Activated CD8-positive, alpha-beta T cell treated with anti-CD3 and anti-CD28 coated beads for 36 hours (primary cell): ENCODE results near the gene SNAP23. TPM values are rescaled to one million over a fixed set of nuclear protein-coding genes. Genes with fewer than 3 reads are reported as not detected.

Experiments used
- ATAC-seq: fragments of 200-7000 bp; cut with Tn5 transposase; one replicate; pipeline ENCODE4 v1.10.0; 2021; ENCODE audit warnings: mild to moderate bottlenecking, moderate library complexity
- CTCF ChIA-PET: fragments of 350-600 bp; sonication (Branson Sonifier 250); formaldehyde crosslinking; loops from one replicate; lab custom pipeline; 2021; ENCODE audit warnings: antibody characterized with exemption; lab: Charles Lee
- POLR2A ChIA-PET: fragments of 350-600 bp; sonication (Branson Sonifier 250); formaldehyde crosslinking; loops from one replicate; lab custom pipeline; 2021; ENCODE audit warnings: antibody characterized with exemption; lab: Charles Lee
- DNase-seq: peaks from one replicate; pipeline ENCODE4 v3.0.0-alpha.2; 2020
- H3K27ac Mint-ChIP-seq: one replicate; pipeline ENCODE4 v1.8.0; 2021; ENCODE audit warnings: mild to moderate bottlenecking, mixed read lengths
- H3K27me3 Mint-ChIP-seq: one replicate; pipeline ENCODE4 v1.8.0; 2021; ENCODE audit warnings: mixed read lengths
- H3K36me3 Mint-ChIP-seq: one replicate; pipeline ENCODE4 v1.8.0; 2021; ENCODE audit warnings: low read depth, mixed read lengths
- H3K4me1 Mint-ChIP-seq: one replicate; pipeline ENCODE4 v1.8.0; 2021; ENCODE audit warnings: low read depth, mixed read lengths
- H3K4me3 Mint-ChIP-seq: one replicate; pipeline ENCODE4 v1.8.0; 2021; ENCODE audit warnings: mild to moderate bottlenecking, moderate library complexity, mixed read lengths
- H3K9me3 Mint-ChIP-seq: one replicate; pipeline ENCODE4 v1.8.0; 2021; ENCODE audit warnings: mixed read lengths
- CTCF ChIP-seq: fragments of 200-600 bp; IDR thresholded peaks from one replicate; pipeline ENCODE4 v1.8.0; 2022; ENCODE audit warnings: antibody characterized with exemption, mild to moderate bottlenecking
- intact Hi-C: fragments of 100-400 bp; cut with micrococcal nuclease; formaldehyde crosslinking; loops from one replicate; pipeline ENCODE4 v1.10.0; 2022
- total RNA-seq, 2 experiments: library from RNA; stranded (reverse); gene quantifications; one replicate each; pipeline ENCODE4 v1.2.3, GENCODE V29; 2021

The SNAP23 gene
- total RNA-seq, 2 experiments from 2014 or later: 31.2 to 33.1 TPM

- POLR2A ChIA-PET: interaction anchor here (0.8 to 2.6 kb wide), 14 partner anchors 10 to 246 kb away, joined by 3 to 15 read pairs (median 4); partner anchors contain the start of genes GANC, HAUS2, LRRC57 and TMEM87A
- H3K36me3 Mint-ChIP-seq: peaks cover 14% of the 10 kb centered on the region
Observed at GRCh38 chr15:42490291-42490670, 5.2 kb upstream of the SNAP23 start.

GRCh38 chr15:42490671-42491538 lies 4.5 kb upstream of the SNAP23 start, which contains the start of gene ZNF106:
Gene ZNF106 (minus strand): TSS chr15:42491141. CDS start chr15:42472289, 18,852 bp downstream.
- intact Hi-C loops: no loop called here

More at GRCh38 chr15:42490291-42490670, 5.2 kb upstream of the SNAP23 start:
- peak overlapping the region; percentile 98 for H3K27ac Mint-ChIP-seq
- intact Hi-C loops: no loop called here
- no peak for TF ChIP-seq CTCF
- H3K4me1 Mint-ChIP-seq: peaks cover 40% of the 10 kb centered on the region
- CTCF ChIA-PET: interaction anchor here (0.6 to 2.5 kb wide), 3 partner anchors 9 to 221 kb away, joined by 3 to 7 read pairs (median 3); no protein-coding TSS in a partner anchor
- DNase-seq (no peak), ATAC-seq (no peak)
- H3K4me3 Mint-ChIP-seq: peak overlapping the region; percentile 92
- H3K9me3 Mint-ChIP-seq: no peaks in the 10 kb centered on the region
- H3K27me3 Mint-ChIP-seq: no peaks in the 10 kb centered on the region

GRCh38 chr15:42491539-42492225 lies 3.8 kb upstream of the SNAP23 start:
- CTCF ChIA-PET: interaction anchor here (2.5 kb wide), 1 partner anchor 7 kb away, joined by 7 read pairs; no protein-coding TSS in a partner anchor
- H3K4me1 Mint-ChIP-seq: peaks cover 47% of the 10 kb centered on the region

More at GRCh38 chr15:42490671-42491538, 4.5 kb upstream of the SNAP23 start, which contains the start of gene ZNF106:
- Mint-ChIP-seq H3K36me3 (peaks cover 12% of the 10 kb centered on the region), H3K9me3 (no peaks in the 10 kb centered on the region), H3K4me1 (peaks cover 40% of the 10 kb centered on the region), H3K27me3 (no peaks in the 10 kb centered on the region), H3K4me3 (peak within 1 kb of the TSS; percentile 92), H3K27ac (peak within 1 kb of the TSS; percentile 98)
- no peak for TF ChIP-seq CTCF
- CTCF ChIA-PET: interaction anchor here (0.6 to 2.5 kb wide), 3 partner anchors 8 to 222 kb away, joined by 3 to 7 read pairs (median 3); no protein-coding TSS in a partner anchor
- DNase-seq: peak; percentile 85
- POLR2A ChIA-PET: interaction anchor here (0.7 to 2.6 kb wide), 17 partner anchors 9 to 245 kb away, joined by 3 to 15 read pairs (median 4); partner anchors contain the start of genes GANC, HAUS2, LRRC57 and TMEM87A
- ATAC-seq: peak; percentile 69

GRCh38 chr15:42493679-42494078 lies 1.8 kb upstream of the SNAP23 start:
- POLR2A ChIA-PET: no interaction called here

More at GRCh38 chr15:42491539-42492225, 3.8 kb upstream of the SNAP23 start:
- DNase-seq (no peak), ATAC-seq (no peak)
- Mint-ChIP-seq H3K27ac (peak overlapping the region; percentile 98), H3K36me3 (peaks cover 12% of the 10 kb centered on the region), H3K4me3 (peak overlapping the region; percentile 92), H3K9me3 (no peaks in the 10 kb centered on the region), H3K27me3 (no peaks in the 10 kb centered on the region)
- TF ChIP-seq CTCF: no peak
- intact Hi-C loops: no loop called here
- POLR2A ChIA-PET: interaction anchor here (0.7 to 2.6 kb wide), 10 partner anchors 11 to 217 kb away, joined by 3 to 15 read pairs (median 5); partner anchors contain the start of genes HAUS2 and LRRC57

More at GRCh38 chr15:42493679-42494078, 1.8 kb upstream of the SNAP23 start:
- Mint-ChIP-seq H3K4me1 (peaks cover 51% of the 10 kb centered on the region), H3K4me3 (no peak overlapping the region), H3K36me3 (peaks cover 2% of the 10 kb centered on the region), H3K9me3 (no peaks in the 10 kb centered on the region), H3K27ac (peak overlapping the region; percentile 32), H3K27me3 (no peaks in the 10 kb centered on the region)
- CTCF ChIA-PET: no interaction called here
- no peak for TF ChIP-seq CTCF
- DNase-seq (no peak), ATAC-seq (no peak)
- intact Hi-C loops: no loop called here
